ENCODE data around the gene MFNG.
"Not testable (repeated sequence)": the region's sequence is repeated elsewhere in the genome, so short reads cannot be mapped to it uniquely, and the experiment has no call there.

The MFNG gene

GRCh38 chr22:37483050-37483449 is 3.1 kb downstream of the MFNG start:
- in situ Hi-C loops (cut with HindIII; ENCODE audit: low pct_ligation_motif_present, low pct_unique_long_range_greater_than_20kb, low sequenced_read_pairs) = no loop called here
- no peak for DNase-seq

DNA sequence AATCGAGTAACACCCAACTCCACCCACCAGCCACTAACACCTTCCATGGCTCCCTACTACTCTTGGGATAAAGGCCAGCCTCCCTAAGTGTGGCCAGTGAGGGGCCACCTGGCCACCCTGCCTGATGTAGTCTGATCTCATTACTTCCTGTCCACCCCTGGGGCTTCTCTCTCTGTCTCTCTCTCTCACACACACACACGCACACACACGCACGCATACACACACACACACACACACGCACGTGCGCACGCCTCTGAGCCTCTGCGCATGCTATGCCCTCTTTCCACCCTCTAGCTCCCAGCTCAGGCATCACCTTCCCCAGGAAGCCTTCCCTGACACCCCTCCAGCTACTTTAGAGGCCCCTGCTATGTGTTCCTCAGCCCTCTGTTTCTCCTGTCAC is 3.9 kb downstream of the MFNG start:
- DNase-seq = no peak
- in situ Hi-C loops (cut with HindIII; ENCODE audit: low pct_ligation_motif_present, low pct_unique_long_range_greater_than_20kb, low sequenced_read_pairs) = no loop called here

GRCh38 chr22:37481347-37481907 is 4.8 kb downstream of the MFNG start:
- in situ Hi-C loops (cut with HindIII; ENCODE audit: low pct_ligation_motif_present, low pct_unique_long_range_greater_than_20kb, low sequenced_read_pairs) = no loop called here
- DNase-seq = no peak

GRCh38 chr22:37480387-37481346 is 5.5 kb downstream of the MFNG start:
- no peak for DNase-seq
- in situ Hi-C loops (cut with HindIII; ENCODE audit: low pct_ligation_motif_present, low pct_unique_long_range_greater_than_20kb, low sequenced_read_pairs) = no loop called here

DNA sequence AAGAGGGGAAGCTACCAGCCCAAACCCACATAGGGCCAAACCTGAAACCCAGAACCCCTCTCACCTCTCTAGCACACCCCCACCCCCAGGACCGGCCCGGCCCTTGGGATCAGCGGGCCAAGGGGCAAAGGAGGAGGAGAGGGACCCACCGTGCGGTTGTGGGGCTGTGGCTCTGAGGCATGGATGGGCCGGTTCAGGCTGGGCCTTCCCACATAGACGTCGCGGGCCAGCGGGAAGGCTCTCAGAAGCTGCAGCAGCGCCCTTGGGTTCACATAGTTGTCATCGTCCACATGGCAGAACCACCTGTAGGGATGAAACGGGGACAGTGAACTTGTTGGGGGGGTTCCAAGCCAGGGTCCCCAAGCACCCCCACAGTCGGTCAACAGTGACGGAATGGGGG is 7.0 kb downstream of the MFNG start:
- DNase-seq = no peak
- in situ Hi-C loops (cut with HindIII; ENCODE audit: low pct_ligation_motif_present, low pct_unique_long_range_greater_than_20kb, low sequenced_read_pairs) = no loop called here

DNA sequence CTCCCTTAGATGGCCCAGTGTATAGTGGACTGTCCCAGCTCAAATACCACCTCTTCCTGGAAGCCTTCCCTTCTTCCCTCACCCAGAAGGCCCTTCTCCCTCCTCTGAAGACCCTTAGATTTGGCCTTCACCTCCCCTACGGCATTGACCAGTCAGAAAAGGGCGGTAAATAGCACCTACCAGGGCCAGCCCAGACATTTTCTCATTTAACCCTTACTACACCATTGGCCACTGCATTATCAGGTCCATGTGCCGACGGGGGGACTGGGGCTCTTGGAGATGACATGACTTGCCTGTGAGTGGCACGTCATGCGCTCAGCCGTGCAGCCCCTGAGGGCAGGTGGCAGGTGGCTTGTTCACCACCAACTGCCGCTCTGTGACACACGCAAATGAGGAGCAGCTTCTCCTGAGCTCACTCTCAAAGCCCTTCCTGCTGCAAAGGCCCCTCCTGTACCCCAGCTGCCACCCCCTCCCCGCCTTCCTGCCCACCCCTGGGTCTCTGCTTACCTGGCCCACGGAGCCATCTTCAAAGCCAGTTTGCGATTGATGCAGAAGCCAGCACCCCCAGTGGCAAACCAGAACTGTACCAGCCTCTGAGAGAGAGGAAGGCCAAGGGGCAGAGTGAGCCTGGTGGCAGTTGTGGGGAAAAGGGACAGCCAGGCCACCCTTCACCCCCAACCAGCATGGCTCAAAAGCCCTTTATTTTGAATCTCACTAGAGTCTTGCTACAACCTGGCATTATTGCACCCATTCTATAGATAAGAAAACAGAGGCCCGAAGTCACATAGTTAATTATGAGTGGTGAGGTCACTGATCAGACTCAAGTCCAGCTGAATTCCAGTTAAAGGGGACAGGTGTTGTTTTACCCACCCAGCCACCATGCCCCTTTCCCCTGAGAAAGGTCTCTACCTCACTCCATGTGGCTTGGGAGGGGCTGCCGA is 9.5 kb downstream of the MFNG start:
- no peak for DNase-seq
- in situ Hi-C loops (cut with HindIII; ENCODE audit: low pct_ligation_motif_present, low pct_unique_long_range_greater_than_20kb, low sequenced_read_pairs) = no loop called here

GRCh38 chr22:37474447-37475090 is 11.6 kb downstream of the MFNG start:
- in situ Hi-C loops (cut with HindIII; ENCODE audit: low pct_ligation_motif_present, low pct_unique_long_range_greater_than_20kb, low sequenced_read_pairs) = no loop called here
- DNase-seq = no peak

- in situ Hi-C loops (cut with HindIII; ENCODE audit: low pct_ligation_motif_present, low pct_unique_long_range_greater_than_20kb, low sequenced_read_pairs) = no loop called here
- DNase-seq = no peak
Measured at GRCh38 chr22:37473437-37473946, 12.7 kb downstream of the MFNG start.

DNA sequence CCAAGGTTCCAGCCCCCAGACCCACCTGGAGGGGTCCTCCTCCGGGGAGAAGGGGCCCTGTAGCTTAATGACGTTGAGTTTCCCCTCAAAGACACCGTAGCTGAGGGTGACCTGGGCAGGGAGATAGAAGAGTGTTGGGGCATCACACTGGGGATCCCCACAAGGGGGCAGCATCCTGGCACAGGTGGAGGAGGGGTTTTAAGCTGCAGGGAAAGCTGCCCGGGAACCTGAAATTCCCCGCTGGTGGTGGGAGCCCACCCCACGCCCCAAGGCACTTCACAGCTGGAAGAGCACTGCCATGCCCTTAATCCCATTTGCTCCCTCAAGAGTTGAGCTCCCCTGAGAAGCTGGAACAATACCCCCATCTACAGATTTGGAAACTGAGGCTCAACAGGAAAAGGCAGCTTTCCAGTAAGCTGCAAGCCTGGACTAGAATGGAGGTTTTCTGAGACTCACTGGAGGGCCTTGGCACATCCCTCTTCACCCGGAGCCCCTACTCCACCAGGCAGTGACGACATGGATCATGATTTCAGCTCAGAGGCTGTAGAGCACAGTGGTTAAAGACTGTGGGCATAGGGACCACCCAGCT is 13.7 kb downstream of the MFNG start:
- DNase-seq = peak; percentile 48
- in situ Hi-C loops (cut with HindIII; ENCODE audit: low pct_ligation_motif_present, low pct_unique_long_range_greater_than_20kb, low sequenced_read_pairs) = no loop called here

DNA sequence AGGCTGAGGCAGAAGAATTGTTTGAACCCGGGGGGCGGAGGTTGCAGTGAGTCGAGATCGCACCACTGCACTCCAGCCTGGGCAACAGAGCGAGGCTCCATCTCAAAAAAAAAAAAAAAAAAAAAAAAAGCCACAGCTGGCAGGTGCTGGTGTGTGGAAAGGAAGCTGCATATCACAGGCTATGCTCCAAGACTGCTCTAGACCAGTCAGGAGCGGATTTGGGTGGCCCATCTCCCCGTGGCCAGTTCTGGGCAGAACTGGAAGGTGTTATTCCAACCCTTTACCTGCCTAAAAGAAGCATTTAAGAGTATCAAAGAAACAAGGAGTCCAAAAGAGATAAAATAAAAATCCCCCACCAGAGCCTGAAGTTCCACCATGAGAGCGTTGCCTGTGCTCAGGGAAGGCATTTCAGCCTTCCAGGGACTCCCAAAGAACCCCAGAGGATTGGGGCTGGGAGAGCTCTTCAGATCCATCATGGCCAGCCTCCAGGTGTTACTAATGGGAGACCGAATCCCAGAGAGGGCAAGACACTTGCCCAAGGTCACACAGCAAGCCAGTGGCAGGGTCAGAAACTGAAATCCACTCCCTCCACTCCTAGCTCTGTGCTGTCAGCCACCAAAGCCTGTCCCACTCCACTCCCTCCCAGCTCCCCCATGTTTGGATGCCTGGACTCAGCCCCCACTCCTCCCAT is 14.3 kb downstream of the MFNG start:
- no peak for DNase-seq
- in situ Hi-C loops (cut with HindIII; ENCODE audit: low pct_ligation_motif_present, low pct_unique_long_range_greater_than_20kb, low sequenced_read_pairs) = no loop called here

DNA sequence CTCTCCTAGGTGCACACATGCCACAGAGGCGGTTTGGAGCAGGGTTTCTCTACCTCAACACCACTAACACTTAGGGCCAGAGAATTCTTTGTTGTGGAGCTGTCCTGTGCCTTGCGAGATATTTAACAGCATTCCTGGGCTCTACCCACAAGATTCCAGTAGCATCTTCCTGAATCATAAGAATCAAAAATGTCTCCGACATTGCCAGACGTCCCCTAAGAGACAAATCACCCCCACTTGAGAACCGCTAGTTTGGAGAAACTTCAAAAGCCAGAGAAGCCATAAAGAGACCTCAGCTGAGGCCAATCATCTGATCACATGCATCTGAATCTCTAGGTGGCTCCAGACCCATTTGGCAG is 16.1 kb downstream of the MFNG start:
- in situ Hi-C loops (cut with HindIII; ENCODE audit: low pct_ligation_motif_present, low pct_unique_long_range_greater_than_20kb, low sequenced_read_pairs) = no loop called here

DNA sequence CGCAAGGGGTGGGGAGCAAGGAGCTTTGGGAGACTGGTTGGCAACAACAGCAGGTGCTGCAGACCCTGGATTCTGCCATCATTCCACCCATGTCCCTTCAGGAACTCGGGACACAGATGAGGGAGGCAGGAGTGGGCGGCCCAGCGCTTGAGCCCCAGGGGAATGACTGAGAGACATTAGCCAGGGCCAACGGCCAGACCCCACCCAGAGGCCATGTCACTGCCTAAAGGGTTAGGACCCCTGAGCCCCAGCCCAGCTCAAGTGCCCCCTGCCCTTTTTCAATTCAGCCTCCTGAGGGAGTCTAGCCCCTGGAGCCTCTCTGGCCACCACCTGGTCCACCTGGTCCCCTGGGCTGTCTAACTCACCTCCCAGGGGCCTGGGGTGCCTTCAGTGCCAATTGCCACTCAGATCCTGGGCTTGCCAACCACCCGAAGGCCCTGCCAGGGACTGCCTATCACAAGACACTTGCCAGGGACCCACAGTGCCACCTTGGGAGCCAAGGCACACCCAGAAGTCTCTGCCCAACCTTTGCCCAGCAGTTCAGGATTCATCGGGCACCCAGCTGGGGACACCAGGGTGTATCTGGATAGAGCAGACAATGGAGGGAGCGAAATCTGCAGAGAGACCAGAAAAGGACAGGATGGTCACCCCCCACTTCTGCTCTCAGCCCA is 16.6 kb downstream of the MFNG start:
- no peak for DNase-seq
- in situ Hi-C loops (cut with HindIII; ENCODE audit: low pct_ligation_motif_present, low pct_unique_long_range_greater_than_20kb, low sequenced_read_pairs) = no loop called here

More for the DNA sequence above, 16.1 kb downstream of the MFNG start:
- no peak for DNase-seq

DNA sequence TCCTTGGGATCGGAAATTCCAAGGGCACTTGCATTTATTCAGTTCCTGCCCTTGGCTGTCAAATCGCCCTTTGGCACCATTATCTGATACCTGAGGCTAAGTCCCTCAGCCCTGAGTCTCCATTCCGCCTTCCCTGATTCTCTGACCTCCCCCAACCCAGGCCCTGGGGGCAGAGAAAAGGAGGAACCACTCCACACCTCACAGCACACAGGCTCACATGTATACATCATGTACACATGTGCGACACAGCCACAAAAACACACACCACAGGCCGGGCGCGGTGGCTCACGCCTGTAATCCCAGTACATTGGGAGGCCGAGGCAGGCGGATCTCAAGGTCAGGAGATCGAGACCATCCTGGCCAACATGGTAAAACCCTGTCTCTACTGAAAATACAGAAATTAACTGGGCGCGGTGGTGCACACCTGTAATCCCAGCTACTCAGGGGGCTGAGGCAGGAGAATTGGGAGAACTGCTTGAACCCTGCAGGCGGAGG is 17.9 kb downstream of the MFNG start:
- in situ Hi-C loops (cut with HindIII; ENCODE audit: low pct_ligation_motif_present, low pct_unique_long_range_greater_than_20kb, low sequenced_read_pairs); DNase-seq: not testable (repeated sequence)

DNA sequence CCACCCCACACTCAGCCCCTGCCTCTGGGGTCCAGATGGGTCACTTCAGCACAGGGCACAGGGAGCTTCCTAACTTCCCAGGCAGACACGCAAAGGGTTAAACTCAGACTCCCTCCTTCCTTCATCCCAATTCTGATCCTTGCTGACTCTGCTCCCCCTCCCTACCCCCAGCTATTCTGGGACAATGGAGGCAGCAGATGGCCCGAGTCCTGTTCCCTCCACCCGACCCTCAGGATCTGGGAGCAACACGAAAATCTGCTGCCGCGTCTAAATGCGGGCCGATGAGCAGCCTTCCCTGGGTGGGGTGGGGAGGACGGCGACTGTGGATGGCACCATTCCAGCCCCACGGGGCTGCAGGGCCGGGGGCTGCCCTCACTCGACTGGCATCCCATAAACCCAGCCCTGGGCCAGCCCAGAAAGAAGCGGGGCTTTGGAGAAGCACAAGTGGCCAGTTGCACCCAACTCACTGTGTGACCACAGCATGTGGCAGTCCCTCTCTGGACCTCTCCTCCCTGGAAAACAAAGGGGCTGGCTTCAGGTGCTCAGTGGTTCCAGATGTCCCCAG is 18.7 kb downstream of the MFNG start:
- in situ Hi-C loops (cut with HindIII; ENCODE audit: low pct_ligation_motif_present, low pct_unique_long_range_greater_than_20kb, low sequenced_read_pairs) = no loop called here
- DNase-seq = no peak

DNA sequence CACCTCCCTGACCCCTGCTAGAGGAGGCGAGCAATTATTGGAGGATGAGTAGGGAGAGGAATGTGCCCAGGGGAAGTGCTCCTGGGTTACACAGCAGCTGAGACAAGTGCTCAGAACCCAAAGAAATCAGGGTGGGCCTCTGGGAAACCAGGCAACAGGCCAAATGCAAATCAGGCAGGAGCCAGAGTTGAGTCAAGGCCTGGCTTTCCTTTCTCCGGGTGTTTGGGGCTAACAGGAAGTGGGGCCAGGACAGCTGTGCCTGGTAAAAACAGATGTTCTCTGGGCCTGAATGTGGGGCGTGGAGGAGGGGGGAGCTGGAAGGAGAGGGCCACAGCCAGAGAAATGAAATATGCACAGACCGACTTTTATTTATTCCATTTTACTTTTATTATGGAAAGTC is 22.0 kb downstream of the MFNG start:
- in situ Hi-C loops (cut with HindIII; ENCODE audit: low pct_ligation_motif_present, low pct_unique_long_range_greater_than_20kb, low sequenced_read_pairs) = no loop called here
- DNase-seq = no peak

- in situ Hi-C loops (cut with HindIII; ENCODE audit: low pct_ligation_motif_present, low pct_unique_long_range_greater_than_20kb, low sequenced_read_pairs) = no loop called here
- peak; percentile 46 for DNase-seq
Measured at GRCh38 chr22:37462983-37463382, 23.2 kb downstream of the MFNG start.

GRCh38 chr22:37462436-37462835 is 23.7 kb downstream of the MFNG start:
- DNase-seq = no peak
- in situ Hi-C loops (cut with HindIII; ENCODE audit: low pct_ligation_motif_present, low pct_unique_long_range_greater_than_20kb, low sequenced_read_pairs) = no loop called here
